Right kidney (tissue), 1 donor: ENCODE results near the gene PEX10.

Experiments used
- DNase-seq: peaks from one replicate; pipeline ENCODE4 v3.0.0-alpha.2; 2016

PEX10 gene

GRCh38 chr1:2404890-2405511, 7.4 kb downstream of the PEX10 start:
- no peak for DNase-seq

GRCh38 chr1:2404142-2404889, 8.0 kb downstream of the PEX10 start:
- DNase-seq: no peak

DNA sequence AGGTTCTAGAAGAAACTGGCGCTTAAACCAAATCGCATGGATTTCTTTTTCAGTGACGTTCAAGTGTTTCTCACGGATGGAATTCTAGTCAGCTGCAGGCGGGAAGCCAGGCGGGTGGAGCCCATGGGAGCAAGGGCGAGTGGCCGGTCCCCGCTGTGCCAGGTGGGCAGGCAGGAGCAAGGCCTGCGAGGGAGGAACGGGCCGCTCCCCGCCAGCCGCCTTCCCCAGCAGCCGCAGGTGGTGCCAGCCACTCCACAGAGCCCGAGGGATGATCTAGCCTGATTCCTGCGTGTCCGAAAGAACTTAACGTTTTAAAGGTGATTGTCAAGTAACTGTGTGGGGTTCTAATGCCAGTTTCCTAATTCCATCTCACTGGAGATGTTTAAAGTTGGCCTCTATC, 9.1 kb downstream of the PEX10 start:
- DNase-seq: no peak

- no peak for DNase-seq
Measured at GRCh38 chr1:2402420-2402819, 9.9 kb downstream of the PEX10 start.

DNA sequence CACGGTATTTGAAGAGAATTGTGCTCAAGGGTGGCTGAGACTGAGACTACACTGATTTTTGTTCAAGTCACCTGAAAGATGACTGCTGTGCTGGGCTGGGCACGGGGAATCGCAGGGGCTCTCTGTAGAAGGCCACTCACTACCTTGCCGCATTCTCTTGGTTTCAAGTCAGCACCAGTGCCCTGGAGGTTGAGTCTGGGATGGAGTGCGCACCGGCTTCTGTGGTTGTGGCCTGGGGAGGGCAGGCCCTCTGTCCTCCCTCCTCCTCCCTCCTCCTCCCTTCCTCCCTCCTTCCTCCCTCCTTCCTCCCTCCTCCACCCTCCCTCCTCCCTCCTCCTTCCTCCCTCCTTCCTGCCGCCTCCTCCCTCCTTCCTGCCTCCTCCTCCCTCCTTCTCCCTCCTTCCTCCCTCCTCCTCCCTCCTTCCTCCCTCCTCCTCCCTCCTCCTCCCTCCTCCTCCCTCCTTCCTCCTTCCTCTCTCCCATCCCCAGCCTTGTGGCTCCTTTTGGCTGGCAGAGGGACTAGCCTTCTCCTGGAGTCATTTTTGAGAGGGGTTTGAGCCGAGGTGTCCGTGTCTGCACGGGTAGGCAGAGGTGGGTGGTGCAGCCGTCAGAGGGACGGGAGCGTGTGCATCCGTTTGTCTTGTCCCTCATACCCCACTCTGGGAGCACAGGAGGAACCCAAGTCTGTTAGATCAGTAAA, 11.3 kb downstream of the PEX10 start:
- no peak for DNase-seq

GRCh38 chr1:2400576-2400909, 11.8 kb downstream of the PEX10 start:
- DNase-seq: no peak

DNA sequence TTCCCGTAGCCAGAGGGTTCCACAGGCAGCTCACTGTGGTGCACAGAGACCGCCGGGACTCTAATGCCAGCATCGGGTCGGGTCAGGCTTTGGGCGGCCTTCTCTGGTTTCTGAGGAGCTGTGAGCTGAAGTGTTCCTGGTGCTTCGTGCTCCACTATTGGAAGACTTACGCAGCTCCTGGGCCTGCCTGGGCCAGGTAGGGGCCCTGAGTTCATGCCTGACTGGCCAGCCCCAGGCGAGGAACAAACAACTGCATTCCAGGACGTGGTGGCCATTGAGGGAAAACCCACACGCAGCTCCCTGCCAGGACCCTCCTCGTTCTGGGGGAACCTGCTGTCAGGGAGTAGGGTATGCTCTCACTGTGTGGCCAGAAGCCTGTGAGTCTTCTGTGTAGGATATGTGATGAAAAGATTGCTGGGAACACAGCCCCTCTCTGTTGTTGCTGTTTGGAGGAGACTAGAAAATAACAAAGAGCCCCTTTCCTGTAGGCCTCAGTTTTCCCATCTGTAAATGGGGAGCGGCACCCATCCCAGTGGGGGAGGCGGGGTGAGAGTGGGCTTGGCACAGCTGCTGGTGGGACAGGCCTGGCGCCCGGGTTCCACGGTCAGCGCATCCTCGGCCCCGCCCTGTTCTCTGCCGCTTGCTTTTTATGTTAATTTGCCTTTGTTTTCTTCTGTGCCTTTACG, 12.3 kb downstream of the PEX10 start:
- DNase-seq: no peak

- no peak for DNase-seq
Measured at GRCh38 chr1:2398871-2399270, 13.5 kb downstream of the PEX10 start.

DNA sequence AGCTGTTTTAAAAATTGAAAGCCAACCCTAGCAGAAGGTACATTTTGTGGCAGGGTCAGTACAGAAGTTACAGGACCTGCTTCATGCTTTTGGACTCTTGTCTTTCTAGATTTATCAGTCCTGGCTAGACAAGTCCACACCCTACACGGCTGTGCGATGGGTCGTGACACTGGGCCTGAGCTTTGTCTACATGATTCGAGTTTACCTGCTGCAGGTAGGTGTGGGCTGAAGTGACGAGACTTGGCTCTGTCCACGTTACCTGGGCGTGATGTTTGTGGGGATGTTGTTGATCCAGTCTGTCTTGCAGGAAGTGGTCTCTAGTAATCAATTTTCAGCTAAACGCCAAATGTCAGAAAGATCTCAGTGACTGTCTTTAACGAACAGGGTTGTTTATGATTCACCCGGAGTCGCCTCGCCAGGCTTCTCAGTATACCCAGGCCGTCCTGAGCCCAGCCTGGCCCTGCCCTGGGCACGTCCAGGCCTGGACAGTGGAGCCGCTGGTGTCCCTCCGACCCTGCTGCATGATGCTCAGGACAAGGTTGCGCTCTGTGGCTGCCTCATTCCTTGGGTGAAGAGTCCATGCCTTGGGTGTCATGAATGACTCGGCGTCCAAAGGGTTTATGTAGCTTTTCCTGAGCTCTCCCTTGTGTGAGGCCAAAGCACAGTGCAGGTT, 15.2 kb downstream of the PEX10 start:
- DNase-seq: no peak

DNA sequence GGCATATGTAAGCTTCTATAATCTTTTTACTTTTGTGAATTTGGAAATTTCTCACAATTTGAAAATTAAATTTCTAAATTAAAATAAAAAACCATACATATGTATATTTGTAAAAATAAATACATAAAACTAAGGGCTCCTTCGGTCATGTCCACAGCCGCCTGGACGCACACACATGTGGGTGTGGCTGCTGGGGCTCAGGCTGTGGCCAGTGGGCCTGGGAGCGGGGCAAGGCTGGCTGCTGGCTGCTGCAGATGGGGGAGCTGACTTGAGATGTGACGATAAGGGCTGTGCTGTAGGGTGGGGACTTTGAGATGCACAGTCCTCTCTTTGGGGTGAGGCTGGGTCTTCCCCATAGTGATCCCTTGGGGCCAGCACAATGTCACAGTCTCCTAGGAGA, 15.9 kb downstream of the PEX10 start:
- DNase-seq: no peak

GRCh38 chr1:2396059-2396458, 16.3 kb downstream of the PEX10 start:
- no peak for DNase-seq

GRCh38 chr1:2395245-2395644, 17.1 kb downstream of the PEX10 start:
- DNase-seq: no peak

- no peak for DNase-seq
Measured at GRCh38 chr1:2394761-2395160, 17.6 kb downstream of the PEX10 start.

DNA sequence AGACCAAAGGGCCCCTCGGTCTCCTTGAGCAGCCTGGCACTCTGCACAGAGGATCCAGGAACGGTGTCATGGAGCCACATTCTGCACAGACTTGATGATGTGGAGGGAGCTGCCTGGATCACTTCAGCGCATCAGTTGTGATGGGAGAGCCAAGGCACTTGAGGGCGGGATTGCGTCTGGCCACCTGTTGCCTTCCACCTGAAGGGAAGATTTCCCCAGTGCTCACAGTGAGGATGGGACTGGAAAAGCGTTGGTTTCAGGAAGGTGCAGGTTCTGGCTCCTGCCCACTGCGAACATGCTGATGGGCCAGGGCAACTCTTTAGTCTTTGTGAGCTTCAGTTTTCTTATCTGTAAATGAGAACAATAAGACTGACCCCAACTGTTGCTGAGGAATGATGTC, 18.1 kb downstream of the PEX10 start:
- no peak for DNase-seq

DNA sequence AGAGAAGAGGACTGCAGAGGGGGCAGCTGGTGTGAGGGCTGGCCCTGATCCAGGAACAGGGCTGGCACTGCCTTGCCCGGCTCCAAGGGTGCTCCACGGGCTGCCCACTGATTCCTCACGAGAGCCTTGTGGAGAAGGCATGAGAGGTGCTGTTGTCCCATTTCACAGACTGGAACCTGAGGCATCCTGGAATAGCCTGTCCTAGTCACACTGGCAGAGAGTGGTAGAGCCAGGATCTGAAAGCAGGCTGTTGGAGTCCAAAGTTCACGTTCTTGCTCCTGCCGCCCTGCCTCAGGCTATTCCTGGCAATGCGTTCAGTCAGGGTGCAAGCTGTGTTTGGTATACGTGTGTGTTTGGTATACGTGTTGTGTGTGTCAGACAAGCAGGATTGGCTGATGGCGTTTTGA, 18.9 kb downstream of the PEX10 start:
- no peak for DNase-seq

GRCh38 chr1:2392686-2393085, 19.7 kb downstream of the PEX10 start:
- no peak for DNase-seq

GRCh38 chr1:2391931-2392509, 20.3 kb downstream of the PEX10 start:
- no peak for DNase-seq

GRCh38 chr1:2391041-2391930, 21.1 kb downstream of the PEX10 start, which contains the start of the genes MORN1 and RER1:
Gene MORN1 (minus strand): TSS chr1:2391554. CDS start chr1:2391533, 21 bp downstream.
Gene RER1 (plus strand): TSS chr1:2391841. CDS start chr1:2395791, 3,950 bp downstream.
- DNase-seq: peak; percentile 91

GRCh38 chr1:2389644-2390043, 22.7 kb downstream of the PEX10 start:
- no peak for DNase-seq

DNA sequence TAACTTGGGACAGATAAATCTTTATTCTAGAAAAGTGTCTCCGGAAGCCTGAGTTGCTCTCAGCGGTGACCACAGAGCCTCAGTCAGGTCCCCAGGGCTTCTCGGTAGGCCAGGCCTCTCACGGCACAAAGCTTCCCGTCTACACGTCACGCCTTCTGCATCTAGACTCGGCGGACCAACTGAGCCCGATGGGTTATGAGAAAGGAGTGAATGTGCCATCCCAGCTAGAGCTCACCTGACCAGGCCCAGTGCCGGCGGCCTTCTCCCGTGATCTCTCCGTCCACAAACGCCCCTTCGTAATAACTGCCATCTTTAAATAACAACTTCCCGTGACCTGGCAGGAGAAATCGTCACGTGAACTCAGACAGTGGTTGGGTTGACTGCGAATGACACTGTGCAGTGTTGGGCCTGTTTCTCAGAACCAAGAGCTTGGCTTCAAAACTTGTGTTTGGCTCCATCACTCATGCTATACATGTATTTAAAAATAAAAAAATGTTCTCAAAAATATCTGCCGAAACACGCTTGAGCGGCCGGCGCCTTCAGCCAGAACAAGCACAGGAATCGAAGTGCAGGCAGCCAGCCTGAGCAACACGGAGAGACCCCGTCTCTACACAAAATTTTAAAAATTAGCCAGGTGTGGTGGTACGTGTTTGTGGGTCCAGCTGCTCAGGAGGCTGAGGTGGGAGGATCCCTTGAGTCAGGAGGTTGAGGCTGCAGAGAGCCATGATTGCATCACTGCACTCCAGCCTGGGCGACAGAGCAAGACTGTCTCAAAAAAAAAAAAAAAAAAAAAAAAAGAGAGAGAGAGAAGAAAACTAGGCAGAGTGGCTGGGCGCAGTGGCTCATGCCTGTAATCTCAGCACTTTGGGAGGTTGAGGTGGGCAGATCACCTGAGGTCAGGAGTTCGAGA, 24.1 kb downstream of the PEX10 start:
- no peak for DNase-seq
